PC-9 (cell line): ENCODE results near the gene PPP1R9A.

Source experiments
- CTCF ChIP-seq: fragments of 200-600 bp; sonication (generic); conservative IDR thresholded peaks from 2 replicates; pipeline ENCODE4 v1.6.1; 2017; ENCODE audit warnings: mixed run types, antibody characterized with exemption, mild to moderate bottlenecking, moderate library complexity
- EZH2 ChIP-seq: fragments of 200-600 bp; sonication (generic); IDR thresholded peaks from 2 replicates; pipeline ENCODE4 v1.8.0; 2017; ENCODE audit warnings: antibody characterized with exemption, low read depth

- TF ChIP-seq CTCF (peak; percentile 74), EZH2 (no peak)
These were observed 292.6 kb downstream of the PPP1R9A start for GRCh38 chr7:95199779-95200558.
